Parathyroid adenoma (tissue), 2 donors: ENCODE data around the gene SGIP1.

ENCODE experiments used
- H2AFZ ChIP-seq: fragments of 300-600 bp; sonication (generic); one replicate; pipeline ENCODE4 v1.7.0; 2017; ENCODE audit warnings: antibody characterized with exemption, mild to moderate bottlenecking
- H3K27ac ChIP-seq: fragments of 300-600 bp; sonication (generic); one replicate; pipeline ENCODE4 v1.7.0; 2017
- H3K27me3 ChIP-seq: fragments of 300-600 bp; sonication (generic); one replicate; pipeline ENCODE4 v1.7.0; 2017; ENCODE audit warnings: low read length; ENCODE audit not compliant: control insufficient read depth, insufficient read depth
- H3K36me3 ChIP-seq: fragments of 300-600 bp; sonication (generic); one replicate; pipeline ENCODE4 v1.7.0; 2017; ENCODE audit warnings: low read length; ENCODE audit not compliant: control insufficient read depth, insufficient read depth
- H3K4me1 ChIP-seq: fragments of 300-600 bp; sonication (generic); one replicate; pipeline ENCODE4 v1.7.0; 2017; ENCODE audit warnings: control low read depth
- H3K4me2 ChIP-seq: fragments of 300-600 bp; sonication (generic); one replicate; pipeline ENCODE4 v1.7.0; 2017; ENCODE audit warnings: low read length
- H3K4me3 ChIP-seq: fragments of 300-600 bp; sonication (generic); one replicate; pipeline ENCODE4 v1.7.0; 2017; ENCODE audit warnings: low read depth, low read length
- H3K79me2 ChIP-seq: fragments of 300-600 bp; sonication (generic); one replicate; pipeline ENCODE4 v1.7.0; 2017; ENCODE audit warnings: control low read depth
- H3K9ac ChIP-seq: fragments of 300-600 bp; sonication (generic); one replicate; pipeline ENCODE4 v1.7.0; 2017; ENCODE audit warnings: mild to moderate bottlenecking
- H3K9me3 ChIP-seq: fragments of 300-600 bp; sonication (generic); one replicate; pipeline ENCODE4 v1.7.0; 2017; ENCODE audit warnings: low read length; ENCODE audit not compliant: control insufficient read depth
- CTCF ChIP-seq: fragments of 300-600 bp; sonication (generic); IDR thresholded peaks from one replicate; pipeline ENCODE4 v1.7.0; 2017; ENCODE audit warnings: antibody characterized with exemption, mild to moderate bottlenecking
- donor health status: primary hyperparathyroidism.

Gene SGIP1

DNA sequence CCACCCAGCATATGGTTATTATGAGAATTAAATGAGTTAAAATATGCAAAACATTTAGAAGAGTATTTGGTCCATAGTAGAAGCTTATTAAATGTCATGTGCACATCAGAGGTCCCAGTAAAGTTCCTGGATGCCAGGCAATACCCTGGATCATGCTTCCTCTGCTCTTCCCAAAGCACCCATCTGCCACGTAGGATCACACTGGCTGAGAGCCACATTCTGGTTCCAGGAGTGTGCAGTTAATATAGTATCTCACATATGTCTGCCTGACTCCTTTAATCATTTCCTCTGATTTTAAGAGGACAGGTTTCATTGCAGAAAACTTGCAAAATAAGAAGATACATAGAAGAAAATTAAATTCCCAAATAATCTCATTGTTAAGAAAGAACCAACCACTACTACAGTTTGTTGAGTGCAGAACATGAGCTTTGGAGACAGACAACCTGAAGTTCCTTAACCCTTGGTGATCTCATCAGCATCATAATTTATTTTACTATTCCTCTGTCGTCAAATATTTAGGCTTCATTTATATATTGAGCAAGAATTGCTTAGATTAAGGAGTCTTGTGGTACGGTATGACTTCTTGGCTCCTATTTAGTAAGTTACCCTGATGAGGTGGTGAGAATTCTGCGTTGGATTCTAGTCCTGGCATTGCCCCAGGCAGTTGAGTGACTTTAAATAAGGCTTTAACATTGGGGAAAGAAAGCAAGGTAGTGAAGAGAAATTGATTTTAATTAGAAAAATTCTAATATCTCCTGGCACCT, 12.3 kb downstream of the SGIP1 start:
- no peak overlapping the region for H2AFZ ChIP-seq
- H3K9me3 ChIP-seq: no peaks in the 10 kb centered on the region
- H3K27me3 ChIP-seq: no peaks in the 10 kb centered on the region
- no peaks in the 10 kb centered on the region for H3K4me1 ChIP-seq
- H3K27ac ChIP-seq: no peak overlapping the region
- no peak for TF ChIP-seq CTCF
- no peak overlapping the region for H3K9ac ChIP-seq
- no peak overlapping the region for H3K4me3 ChIP-seq
- no peak overlapping the region for H3K4me2 ChIP-seq
- no peaks in the 10 kb centered on the region for H3K36me3 ChIP-seq
- H3K79me2 ChIP-seq: no peaks in the 10 kb centered on the region

GRCh38 chr1:66549017-66549416, 15.1 kb downstream of the SGIP1 start:
- Histone ChIP-seq H3K4me3 (no peak overlapping the region), H2AFZ (no peak overlapping the region), H3K9me3 (no peaks in the 10 kb centered on the region), H3K36me3 (no peaks in the 10 kb centered on the region), H3K27me3 (no peaks in the 10 kb centered on the region), H3K79me2 (no peaks in the 10 kb centered on the region), H3K4me2 (no peak overlapping the region), H3K9ac (no peak overlapping the region), H3K27ac (no peak overlapping the region), H3K4me1 (no peaks in the 10 kb centered on the region)
- TF ChIP-seq CTCF: no peak

DNA sequence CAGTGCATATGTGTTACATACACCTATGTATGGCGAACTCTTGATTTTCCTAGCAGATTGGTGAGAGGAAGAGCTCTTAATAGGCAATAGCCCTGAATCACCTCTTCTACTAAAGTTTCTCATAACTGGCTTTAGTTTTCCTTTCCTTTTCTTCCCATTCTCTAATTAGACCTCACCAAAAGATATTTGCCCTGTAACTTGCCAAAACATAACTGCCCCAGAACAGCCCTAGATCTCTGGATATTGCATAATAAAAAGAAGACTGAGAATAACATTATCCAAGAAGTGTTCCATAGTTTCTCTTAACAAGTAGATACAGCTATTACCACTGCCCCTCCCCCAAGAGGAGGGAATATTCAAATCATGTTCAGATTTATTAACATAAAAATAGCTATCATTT, 16.3 kb downstream of the SGIP1 start:
- H3K4me2 ChIP-seq: no peak overlapping the region
- no peak overlapping the region for H3K27ac ChIP-seq
- H3K4me1 ChIP-seq: no peaks in the 10 kb centered on the region
- H3K36me3 ChIP-seq: no peaks in the 10 kb centered on the region
- H2AFZ ChIP-seq: no peak overlapping the region
- H3K9ac ChIP-seq: no peak overlapping the region
- H3K9me3 ChIP-seq: no peaks in the 10 kb centered on the region
- no peaks in the 10 kb centered on the region for H3K27me3 ChIP-seq
- no peak overlapping the region for H3K4me3 ChIP-seq
- H3K79me2 ChIP-seq: no peaks in the 10 kb centered on the region
- no peak for TF ChIP-seq CTCF

DNA sequence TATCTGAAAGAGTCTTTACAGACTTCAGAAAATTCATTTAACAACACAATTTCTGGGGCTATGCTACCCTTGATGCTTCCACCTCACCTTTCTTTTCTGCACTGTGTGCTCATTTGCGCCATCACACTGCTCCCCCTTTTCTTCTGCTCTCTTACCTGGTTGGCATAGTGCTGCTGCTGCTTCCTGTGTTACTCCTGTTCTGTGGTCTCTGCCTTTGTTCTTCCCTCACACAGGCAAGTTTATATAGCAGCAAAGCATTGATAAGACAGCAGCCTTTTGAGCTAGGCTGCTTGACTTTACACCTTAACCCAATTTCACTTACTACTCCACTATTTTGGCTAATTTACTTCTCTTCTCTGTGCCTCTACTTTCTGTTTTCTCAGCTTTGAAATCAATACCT, 18.3 kb downstream of the SGIP1 start:
- Histone ChIP-seq H3K27ac (no peak overlapping the region), H3K9me3 (no peaks in the 10 kb centered on the region), H3K36me3 (no peaks in the 10 kb centered on the region), H3K79me2 (no peaks in the 10 kb centered on the region), H3K9ac (no peak overlapping the region), H3K4me2 (no peak overlapping the region), H3K4me1 (no peaks in the 10 kb centered on the region), H3K4me3 (no peak overlapping the region), H2AFZ (no peak overlapping the region), H3K27me3 (no peaks in the 10 kb centered on the region)
- TF ChIP-seq CTCF: no peak

DNA sequence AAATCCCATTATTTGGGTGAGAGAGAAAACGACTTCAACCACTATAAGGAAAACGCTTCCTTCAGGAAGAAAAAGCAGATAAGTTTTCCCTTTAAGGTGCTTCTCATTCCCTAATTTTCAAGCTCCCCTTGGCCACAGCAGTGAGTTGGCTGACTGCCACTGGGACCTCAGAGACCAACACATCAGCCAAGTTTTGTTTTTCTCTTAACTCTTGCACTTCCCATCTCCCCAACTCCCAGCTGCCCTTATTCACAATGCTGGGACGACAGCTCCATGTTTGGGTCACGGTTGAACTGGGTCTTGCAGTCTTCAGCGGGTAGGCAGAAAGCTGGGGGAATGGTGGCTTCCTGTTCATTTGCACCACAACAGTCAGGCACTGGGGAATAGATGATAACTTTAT, 18.9 kb downstream of the SGIP1 start:
- Histone ChIP-seq H3K27me3 (no peaks in the 10 kb centered on the region), H3K4me2 (no peak overlapping the region), H2AFZ (no peak overlapping the region), H3K27ac (no peak overlapping the region), H3K4me1 (no peaks in the 10 kb centered on the region), H3K9ac (no peak overlapping the region), H3K4me3 (no peak overlapping the region), H3K79me2 (no peaks in the 10 kb centered on the region), H3K36me3 (no peaks in the 10 kb centered on the region), H3K9me3 (no peaks in the 10 kb centered on the region)
- TF ChIP-seq CTCF: no peak
